Osteoblast (primary cell): ENCODE data around the gene HK1. TPM values are rescaled to one million over a fixed set of nuclear protein-coding genes. Genes with fewer than 3 reads are reported as not detected.

Experiments
- DNase-seq: peaks from one replicate; pipeline ENCODE4 v3.0.0; 2011; ENCODE audit warnings: low spot score, mixed read lengths; ENCODE audit not compliant: insufficient read length; ENCODE audit errors: missing footprints
- H2AFZ ChIP-seq: 2 replicates; pipeline ENCODE4 v1.6.0; 2011; ENCODE audit warnings: mild to moderate bottlenecking, low read length
- H3K27ac ChIP-seq: 2 replicates; pipeline ENCODE4 v1.5.1; 2011; ENCODE audit warnings: mild to moderate bottlenecking, low read depth, low read length, moderate library complexity
- H3K27me3 ChIP-seq: 2 replicates; pipeline ENCODE4 v1.6.0; 2012; ENCODE audit warnings: mild to moderate bottlenecking, control low read depth, inconsistent platforms, low read length, moderate library complexity; ENCODE audit not compliant: insufficient read depth
- H3K36me3 ChIP-seq: 2 replicates; pipeline ENCODE4 v1.5.1; 2011; ENCODE audit warnings: mild to moderate bottlenecking, low read length, control low read depth, moderate library complexity; ENCODE audit not compliant: insufficient read depth
- H3K4me1 ChIP-seq: 2 replicates; pipeline ENCODE4 v1.5.1; 2011; ENCODE audit warnings: mild to moderate bottlenecking, low read length, control low read depth, moderate library complexity; ENCODE audit not compliant: insufficient read depth
- H3K4me2 ChIP-seq: 2 replicates; pipeline ENCODE4 v1.6.0; 2011; ENCODE audit warnings: mild to moderate bottlenecking, low read length; ENCODE audit not compliant: insufficient read depth
- H3K4me3 ChIP-seq: fragments of 200-600 bp; sonication (generic); 3 replicates; pipeline ENCODE4 v1.5.1; 2012; ENCODE audit warnings: mild to moderate bottlenecking, low read length, inconsistent platforms; ENCODE audit not compliant: insufficient read depth
- H3K79me2 ChIP-seq: 2 replicates; pipeline ENCODE4 v1.6.0; 2012; ENCODE audit warnings: mild to moderate bottlenecking, low read length, control low read depth, inconsistent platforms; ENCODE audit not compliant: insufficient read depth
- H3K9me3 ChIP-seq: 2 replicates; pipeline ENCODE4 v1.5.1; 2011; ENCODE audit warnings: low read depth, low read length, control low read depth
- H4K20me1 ChIP-seq: 2 replicates; pipeline ENCODE4 v1.6.0; 2012; ENCODE audit warnings: mild to moderate bottlenecking, low read length, control low read depth; ENCODE audit not compliant: insufficient read depth
- total RNA-seq: library from RNA; depleted of rRNA; stranded (reverse); fragments of >200 nt; gene quantifications from 2 replicates; pipeline ENCODE4 v1.2.3, GENCODE V29; 2012
- TF ChIP-seq, protein P1 (sequence below): IDR thresholded peaks from 2 replicates; pipeline ENCODE4 v1.5.1; 2011; ENCODE audit warnings: mild to moderate bottlenecking, low read depth, low read length, moderate library complexity; ENCODE audit errors: extremely low read depth

The HK1 gene
- total RNA-seq, 1 donor: 111 TPM

DNA sequence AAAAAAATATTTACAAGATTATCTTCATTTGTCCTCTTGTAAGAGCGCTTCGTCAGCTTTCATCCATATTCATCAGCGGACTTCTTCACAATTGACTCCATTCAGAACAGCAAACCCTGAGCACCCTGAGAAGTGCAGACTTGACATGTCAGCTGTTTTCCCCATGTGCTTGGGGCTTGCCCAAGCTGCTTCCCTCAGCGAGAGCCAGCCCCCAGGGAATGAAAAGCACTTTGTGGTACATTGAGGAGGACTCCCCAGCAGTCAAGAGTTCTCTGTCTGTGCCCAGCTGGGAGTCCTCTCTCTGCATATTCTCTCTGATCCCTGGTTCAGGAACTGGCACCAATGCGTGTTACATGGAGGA, 35.5 kb upstream of the HK1 start:
- no peak overlapping the region for H2AFZ ChIP-seq

GRCh38 chr10:69243817-69244216, 34.5 kb upstream of the HK1 start:
- peaks cover 32% of the 10 kb centered on the region for H3K4me1 ChIP-seq
- H4K20me1 ChIP-seq: no peaks in the 10 kb centered on the region
- H3K27ac ChIP-seq: no peak overlapping the region
- no peaks in the 10 kb centered on the region for H3K36me3 ChIP-seq
- no peak overlapping the region for H2AFZ ChIP-seq
- H3K4me2 ChIP-seq: no peak overlapping the region
- DNase-seq: no peak
- H3K79me2 ChIP-seq: no peaks in the 10 kb centered on the region
- no peaks in the 10 kb centered on the region for H3K9me3 ChIP-seq
- TF ChIP-seq, protein P1, sequence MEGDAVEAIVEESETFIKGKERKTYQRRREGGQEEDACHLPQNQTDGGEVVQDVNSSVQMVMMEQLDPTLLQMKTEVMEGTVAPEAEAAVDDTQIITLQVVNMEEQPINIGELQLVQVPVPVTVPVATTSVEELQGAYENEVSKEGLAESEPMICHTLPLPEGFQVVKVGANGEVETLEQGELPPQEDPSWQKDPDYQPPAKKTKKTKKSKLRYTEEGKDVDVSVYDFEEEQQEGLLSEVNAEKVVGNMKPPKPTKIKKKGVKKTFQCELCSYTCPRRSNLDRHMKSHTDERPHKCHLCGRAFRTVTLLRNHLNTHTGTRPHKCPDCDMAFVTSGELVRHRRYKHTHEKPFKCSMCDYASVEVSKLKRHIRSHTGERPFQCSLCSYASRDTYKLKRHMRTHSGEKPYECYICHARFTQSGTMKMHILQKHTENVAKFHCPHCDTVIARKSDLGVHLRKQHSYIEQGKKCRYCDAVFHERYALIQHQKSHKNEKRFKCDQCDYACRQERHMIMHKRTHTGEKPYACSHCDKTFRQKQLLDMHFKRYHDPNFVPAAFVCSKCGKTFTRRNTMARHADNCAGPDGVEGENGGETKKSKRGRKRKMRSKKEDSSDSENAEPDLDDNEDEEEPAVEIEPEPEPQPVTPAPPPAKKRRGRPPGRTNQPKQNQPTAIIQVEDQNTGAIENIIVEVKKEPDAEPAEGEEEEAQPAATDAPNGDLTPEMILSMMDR: no peak
- H3K4me3 ChIP-seq: no peak overlapping the region
- no peaks in the 10 kb centered on the region for H3K27me3 ChIP-seq

More for the DNA sequence above, 35.5 kb upstream of the HK1 start:
- H3K4me2 ChIP-seq: no peak overlapping the region
- no peaks in the 10 kb centered on the region for H3K36me3 ChIP-seq
- peaks cover 32% of the 10 kb centered on the region for H3K4me1 ChIP-seq
- H3K4me3 ChIP-seq: no peak overlapping the region
- no peaks in the 10 kb centered on the region for H3K9me3 ChIP-seq
- H4K20me1 ChIP-seq: no peaks in the 10 kb centered on the region
- TF ChIP-seq, protein P1: no peak
- DNase-seq: no peak
- H3K79me2 ChIP-seq: no peaks in the 10 kb centered on the region
- no peaks in the 10 kb centered on the region for H3K27me3 ChIP-seq
- H3K27ac ChIP-seq: no peak overlapping the region

GRCh38 chr10:69246036-69246435, 32.3 kb upstream of the HK1 start:
- Histone ChIP-seq H3K27me3 (no peaks in the 10 kb centered on the region), H3K4me1 (peaks cover 17% of the 10 kb centered on the region), H3K27ac (no peak overlapping the region), H3K4me3 (no peak overlapping the region), H2AFZ (no peak overlapping the region), H3K36me3 (no peaks in the 10 kb centered on the region), H3K79me2 (no peaks in the 10 kb centered on the region), H3K9me3 (no peaks in the 10 kb centered on the region), H3K4me2 (no peak overlapping the region), H4K20me1 (no peaks in the 10 kb centered on the region)
- DNase-seq: no peak
- TF ChIP-seq, protein P1: no peak

- no peak overlapping the region for H3K4me3 ChIP-seq
- no peak overlapping the region for H3K4me2 ChIP-seq
- no peak overlapping the region for H3K27ac ChIP-seq
- no peaks in the 10 kb centered on the region for H4K20me1 ChIP-seq
- H3K27me3 ChIP-seq: no peaks in the 10 kb centered on the region
- peaks cover 12% of the 10 kb centered on the region for H3K4me1 ChIP-seq
- TF ChIP-seq, protein P1: no peak
- DNase-seq: no peak
- H2AFZ ChIP-seq: no peak overlapping the region
- no peaks in the 10 kb centered on the region for H3K79me2 ChIP-seq
- no peaks in the 10 kb centered on the region for H3K9me3 ChIP-seq
- H3K36me3 ChIP-seq: no peaks in the 10 kb centered on the region
Observed at GRCh38 chr10:69246581-69247312, 31.5 kb upstream of the HK1 start.
